HG03039 (cell line): ENCODE results near the gene DAZAP1.
"Not testable (repeated sequence)": the region's sequence is repeated elsewhere in the genome, so short reads cannot be mapped to it uniquely, and the experiment has no call there.

Experiments used
- ATAC-seq: cut with Tn5 transposase; IDR thresholded peaks from one replicate; pipeline ENCODE4 v1.9.1; 2021; ENCODE audit warnings: mild to moderate bottlenecking, moderate library complexity; ENCODE audit not compliant: unreplicated experiment

Gene DAZAP1

DNA sequence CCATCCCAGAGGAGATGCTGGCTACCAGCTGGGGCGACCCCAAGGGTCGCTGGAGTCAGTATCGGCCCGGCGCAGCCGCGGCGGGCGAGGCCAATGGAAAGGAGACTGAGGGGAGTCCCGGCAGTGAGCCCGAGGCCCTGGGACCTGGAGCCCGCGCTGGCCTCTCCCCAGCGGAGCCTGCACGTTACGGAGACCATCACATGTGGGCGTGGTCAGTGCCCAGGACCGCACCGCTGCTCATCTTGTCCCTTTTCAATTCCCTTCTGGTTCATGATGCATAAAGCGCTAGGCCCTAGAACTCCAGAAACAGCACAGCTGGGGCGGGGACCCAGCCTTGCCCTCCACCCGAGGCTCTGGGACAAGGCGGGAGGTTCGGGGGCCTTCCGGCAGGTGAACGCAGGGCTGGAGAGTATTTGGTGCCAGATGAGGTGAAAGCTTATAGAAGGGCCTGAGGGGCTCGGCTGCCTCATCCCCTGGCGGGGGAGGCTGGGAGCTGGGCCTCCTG is 63.7 kb downstream of the DAZAP1 start:
- ATAC-seq: no peak

DNA sequence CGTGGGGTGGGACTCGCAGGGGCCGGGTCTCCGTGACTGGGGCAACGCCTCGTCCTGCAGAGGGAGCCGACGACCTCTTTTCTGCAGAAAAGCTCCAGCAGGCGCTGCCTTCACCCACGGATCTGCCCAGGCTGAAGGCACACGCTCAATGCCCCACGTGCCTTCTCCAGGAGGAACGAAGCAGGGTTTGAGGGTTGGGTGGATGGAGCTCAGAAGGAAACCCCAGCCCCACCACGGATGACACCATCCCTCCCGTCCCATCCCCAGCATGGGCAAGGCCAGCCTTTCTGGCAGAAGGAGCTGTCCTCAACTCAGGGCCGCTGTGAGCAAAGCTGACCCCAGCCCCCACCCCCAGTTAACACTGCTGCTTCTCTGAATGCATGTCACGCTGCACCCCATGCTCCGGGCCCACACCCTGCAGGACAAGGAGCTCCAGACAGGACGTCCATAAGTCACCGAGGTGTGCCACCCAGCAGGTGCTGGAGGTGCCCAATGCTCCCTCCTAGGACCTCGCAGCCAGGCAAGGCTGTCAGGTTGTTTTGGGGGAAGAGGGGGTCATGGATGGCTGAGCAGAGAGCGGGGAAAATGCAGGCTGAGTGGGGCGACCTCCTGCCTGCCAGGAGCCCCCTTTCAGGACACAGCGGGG is 64.3 kb downstream of the DAZAP1 start:
- no peak for ATAC-seq

DNA sequence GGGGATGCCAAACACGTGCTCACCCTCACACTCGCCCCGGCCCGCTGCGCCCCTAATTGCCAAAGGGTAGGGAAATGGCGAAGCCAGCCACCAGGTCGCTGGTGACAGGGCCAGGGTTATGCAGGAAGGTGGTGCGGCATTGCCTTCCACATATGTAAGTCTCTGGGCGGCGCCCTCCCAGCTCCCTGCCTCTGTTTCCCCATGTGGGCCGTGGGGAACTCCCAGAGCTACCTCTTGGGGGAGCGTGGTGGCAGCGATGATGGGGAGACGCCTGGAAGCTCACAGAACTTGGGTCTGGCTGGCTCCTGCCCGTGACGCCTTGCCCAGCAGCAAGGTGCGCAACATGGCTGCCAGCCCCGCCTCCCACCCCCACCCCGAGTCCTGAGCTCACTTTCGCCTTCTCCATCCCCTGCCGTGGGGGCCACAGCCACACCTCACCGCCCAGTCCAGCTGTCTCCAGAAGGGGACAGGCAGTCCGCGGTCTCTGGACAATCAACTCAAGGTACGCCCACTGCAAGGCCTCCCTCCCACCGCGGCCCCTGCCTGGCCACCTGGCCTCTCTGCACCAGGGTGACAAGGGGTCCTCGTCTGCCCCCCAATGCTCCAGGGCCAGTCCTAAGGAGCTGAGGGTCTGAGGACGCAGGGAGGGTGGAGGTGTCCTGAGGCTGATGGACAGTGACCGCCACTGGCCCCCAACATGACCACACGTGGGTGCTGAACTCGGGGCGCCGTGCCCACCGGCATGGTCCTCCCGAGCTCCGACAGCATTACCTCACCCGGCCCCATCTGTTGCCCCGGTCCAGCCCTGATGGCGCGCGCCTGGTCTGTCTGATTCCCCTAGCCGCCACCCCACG is 65.1 kb downstream of the DAZAP1 start:
- ATAC-seq: no peak

DNA sequence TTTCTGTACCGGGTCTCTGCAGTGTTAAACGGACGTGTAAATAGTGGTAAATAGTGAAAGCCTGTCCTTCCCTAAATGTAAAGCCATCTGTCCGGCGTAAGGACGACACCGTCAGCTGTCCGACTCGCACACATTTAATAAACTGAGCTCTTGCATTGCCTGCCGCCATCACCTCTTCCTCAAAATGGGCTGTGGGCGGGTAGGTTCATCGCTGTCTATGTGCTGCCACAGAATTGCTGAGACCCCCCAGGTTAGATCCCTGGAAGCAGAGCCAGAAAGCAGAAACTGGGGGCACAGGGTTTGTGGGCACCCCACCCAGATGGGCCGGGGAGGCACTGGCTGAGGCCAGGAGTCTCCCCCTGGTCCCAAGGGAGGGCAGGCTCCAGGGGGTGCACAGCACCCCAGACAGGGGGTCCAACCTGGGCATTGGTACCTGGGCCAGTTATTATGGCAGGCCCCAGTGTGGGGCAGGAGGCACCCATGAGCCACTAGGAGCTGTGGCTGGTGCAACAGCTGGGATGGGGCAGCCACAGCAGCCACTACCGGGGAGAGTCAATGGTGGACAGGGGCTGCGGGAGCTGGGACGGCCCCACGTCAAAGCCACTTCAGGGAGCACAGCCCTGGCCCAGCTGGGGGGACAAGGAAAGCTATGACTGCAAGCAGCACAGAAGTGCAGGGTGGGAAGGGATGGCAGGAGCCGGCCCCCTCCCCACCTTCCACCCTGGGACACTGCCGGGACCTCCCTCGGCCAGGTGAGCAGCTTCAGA is 65.9 kb downstream of the DAZAP1 start:
- ATAC-seq: no peak

DNA sequence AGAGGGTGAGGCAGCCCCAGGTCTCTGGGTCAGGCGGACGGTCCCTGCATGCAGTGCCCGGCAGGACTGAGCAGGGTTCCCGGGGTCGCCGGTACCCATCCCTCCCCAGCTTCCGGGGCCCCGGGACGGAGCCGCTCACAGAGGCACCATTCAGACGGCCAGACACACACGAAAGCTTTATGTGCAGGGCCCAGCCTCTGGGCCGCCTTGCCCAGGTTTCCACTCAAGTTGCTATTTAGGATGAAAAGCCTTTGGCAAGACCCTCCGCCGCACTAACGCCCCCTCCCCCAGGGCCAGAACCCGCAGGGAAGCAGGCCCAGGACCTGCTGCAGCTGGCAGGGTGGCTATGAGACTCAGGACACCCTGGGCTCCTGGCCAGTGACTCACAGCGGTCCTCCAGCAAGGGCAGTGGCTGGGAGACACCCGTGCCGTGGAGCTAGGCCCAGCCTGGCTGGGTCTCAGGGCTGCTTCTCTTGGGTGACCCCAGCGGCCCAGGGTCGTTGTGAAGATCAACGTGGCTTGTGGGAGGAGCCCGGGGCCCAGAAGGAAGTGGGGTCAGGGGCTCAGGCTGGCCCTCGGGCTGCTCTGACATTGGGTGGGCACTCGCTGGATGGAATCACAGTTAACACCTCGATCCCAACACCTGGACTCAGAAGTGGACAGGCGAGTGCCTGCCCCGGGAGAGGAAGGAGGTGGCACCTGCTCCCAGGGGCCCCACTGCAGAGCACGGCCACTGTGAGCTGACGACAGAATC is 66.8 kb downstream of the DAZAP1 start:
- no peak for ATAC-seq

DNA sequence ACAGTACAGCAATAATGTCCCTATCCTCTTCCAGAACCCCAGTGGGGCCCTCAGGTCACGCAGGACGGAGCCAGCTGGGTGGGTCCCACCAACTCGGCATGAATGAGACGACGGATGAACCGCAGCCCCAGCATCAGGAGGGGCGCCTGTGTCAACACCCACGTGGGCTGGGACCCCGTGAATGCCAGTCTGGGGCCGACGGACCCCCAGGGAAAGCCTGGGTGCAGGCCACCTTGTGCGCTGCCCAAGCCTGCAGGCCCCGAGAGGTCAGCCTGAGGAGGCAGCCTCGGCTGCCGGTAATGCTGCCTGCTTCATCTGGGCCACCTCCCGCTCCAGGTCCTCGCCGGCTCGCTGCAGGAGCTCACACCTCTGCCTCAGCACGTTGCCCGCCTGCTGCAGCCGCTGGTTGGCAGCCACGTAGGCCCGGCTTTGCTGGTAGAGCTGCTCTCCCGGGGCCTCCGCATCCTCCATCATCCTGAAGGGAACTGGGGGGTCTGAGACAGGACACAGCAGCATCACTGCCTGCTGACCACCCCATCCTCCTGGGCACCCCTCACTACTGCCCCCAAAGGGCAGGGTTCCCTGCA is 67.5 kb downstream of the DAZAP1 start:
- ATAC-seq: no peak

DNA sequence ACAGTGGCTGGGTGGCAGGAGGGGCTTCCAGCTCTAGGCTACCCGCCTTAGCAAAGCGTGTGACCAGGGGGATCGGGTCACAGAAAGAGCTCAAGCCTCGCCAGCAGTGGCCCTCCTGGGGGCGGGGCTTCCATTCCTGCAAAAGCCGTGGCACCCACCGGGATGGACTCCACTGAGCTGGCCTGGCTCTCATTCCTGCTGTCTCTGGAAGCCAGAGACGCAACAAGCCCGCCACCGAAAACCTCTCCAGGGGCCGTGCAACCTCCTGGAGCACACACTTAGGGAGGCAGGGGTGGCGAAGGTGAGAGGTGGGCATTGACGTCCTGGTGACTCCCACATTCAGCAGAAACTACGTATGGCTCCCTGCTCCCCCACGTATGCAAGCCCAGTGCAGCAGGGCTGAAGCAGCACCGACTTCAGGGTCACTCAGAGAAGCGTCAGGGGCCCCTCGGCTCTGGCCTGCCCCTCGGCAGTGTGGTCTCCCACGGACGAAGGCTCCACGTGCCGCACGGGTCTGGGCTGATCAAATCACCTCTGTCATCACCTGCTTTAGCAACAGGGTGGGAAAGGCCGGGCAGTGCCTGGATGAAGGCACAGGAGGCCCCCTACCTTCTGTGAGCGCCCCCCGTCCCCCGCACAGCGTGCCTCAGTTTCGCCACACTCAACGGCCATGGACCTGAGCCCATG is 68.5 kb downstream of the DAZAP1 start:
- ATAC-seq: no peak

DNA sequence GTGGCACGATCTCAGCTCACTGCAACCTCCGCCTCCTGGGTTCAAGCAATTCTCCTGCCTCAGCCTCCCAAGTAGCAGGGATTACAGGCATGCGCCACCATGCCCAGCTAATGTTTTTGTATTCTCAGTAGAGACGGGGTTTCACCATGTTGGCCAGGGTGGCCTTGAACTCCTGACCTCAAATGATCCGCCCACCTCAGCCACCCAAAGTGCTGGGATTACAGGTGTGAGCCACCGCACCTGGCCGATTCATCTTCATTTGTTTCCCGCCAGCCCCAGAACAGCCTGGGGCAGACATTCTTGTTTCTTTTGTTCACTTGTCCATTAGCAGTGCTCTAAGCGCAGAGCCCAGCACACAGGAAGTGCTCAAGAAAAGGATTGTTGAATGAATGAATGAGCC is 69.7 kb downstream of the DAZAP1 start:
- not testable (repeated sequence) for ATAC-seq

DNA sequence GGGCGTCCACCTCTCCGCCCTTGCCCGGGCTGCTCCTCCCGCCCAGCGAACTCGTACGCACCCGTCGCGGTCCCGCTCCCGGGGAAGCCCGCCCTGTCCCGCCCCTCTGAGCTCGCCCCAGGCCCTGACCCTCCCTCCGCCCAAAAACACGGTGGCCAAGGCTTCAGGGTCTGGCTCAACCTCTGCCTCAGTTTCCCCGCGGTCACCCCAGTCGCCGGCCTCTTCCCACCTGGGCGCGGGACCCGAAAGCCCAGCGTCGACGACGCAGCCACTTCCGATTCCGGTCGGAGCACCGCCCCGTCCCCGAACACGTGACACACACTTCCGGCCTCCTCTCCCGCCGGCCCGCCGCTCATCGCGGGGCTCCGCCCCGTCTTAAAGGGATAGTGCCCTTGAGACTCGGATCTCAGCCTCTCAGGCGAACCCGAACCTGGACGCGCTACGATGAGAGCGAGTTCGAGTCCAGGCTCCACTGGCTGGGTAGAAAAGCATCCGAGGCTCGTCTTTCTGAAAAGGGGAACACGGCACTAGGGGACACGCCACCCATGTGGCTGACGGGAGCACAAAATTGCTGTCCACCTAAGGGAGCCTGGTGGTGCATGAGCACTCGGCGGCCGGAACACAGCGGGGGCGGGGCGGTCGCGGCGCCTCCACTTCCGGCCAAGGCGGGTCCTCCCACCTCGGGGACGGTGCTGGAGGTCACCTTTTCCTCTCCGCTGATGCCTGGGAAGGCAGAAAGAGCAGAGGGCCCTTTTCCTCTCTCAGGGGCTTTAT is 71.7 kb downstream of the DAZAP1 start, which contains the start of gene C19orf25:
C19orf25 (minus strand) TSS at position 282 of the 774 bp plus-strand sequence. CDS start 312 bp downstream, outside the sequence.
- peak; percentile 85 for ATAC-seq

DNA sequence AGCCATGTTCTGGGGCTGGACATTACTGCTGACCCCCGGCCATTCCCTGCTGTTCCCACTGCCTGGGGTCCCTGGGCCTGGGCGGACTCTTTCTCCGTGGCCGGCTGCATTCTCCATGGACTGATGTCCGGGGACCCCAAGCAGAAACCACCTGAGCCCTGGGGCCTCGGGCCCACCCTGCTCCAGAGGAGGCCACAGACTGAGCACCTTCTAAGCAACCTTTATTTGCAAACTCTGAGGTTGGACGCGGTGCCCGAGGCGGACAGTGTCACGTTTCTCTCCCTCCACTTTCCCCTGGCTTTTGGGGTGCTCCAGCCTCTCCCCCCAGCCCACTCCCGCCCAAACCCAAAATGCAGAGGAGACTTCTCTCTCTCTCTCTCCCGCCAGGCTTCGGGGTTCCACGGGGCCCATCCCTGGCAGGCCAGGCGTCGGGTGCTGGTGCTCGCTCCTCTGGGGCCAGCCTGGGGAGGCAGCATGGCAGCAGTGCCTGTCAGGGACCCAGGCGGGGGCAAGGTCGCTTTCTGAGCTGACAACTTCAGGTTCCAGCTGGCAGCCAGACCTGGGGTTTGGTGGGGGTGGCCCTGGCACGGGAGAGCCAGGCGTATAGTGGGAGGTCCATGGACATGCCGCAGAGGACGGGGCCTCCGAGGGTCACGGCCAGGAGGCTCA is 74.0 kb downstream of the DAZAP1 start:
- no peak for ATAC-seq

DNA sequence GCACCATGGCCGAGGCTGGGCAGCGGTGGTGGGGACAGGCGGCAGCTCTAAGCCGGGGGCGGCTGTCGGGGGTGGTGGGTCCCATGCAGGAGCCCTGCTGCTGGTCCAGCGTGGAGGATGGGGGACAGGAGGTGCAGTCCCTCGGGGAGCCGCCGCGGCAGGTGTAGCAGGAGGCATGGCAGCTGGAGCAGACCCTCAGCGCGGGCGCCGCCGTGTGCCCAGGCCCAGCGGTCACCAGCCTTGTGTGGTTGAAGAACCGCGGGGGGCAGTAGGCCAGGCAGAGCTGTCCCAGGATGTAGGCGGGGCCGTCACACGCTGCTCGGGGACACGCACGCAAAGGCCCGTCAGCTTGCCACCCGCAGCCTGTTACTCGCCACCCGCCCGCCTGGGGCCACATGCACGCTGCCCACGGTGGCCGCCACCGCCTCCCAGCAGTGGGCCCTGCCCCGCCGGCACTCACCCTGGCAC is 74.5 kb downstream of the DAZAP1 start:
- no peak for ATAC-seq

DNA sequence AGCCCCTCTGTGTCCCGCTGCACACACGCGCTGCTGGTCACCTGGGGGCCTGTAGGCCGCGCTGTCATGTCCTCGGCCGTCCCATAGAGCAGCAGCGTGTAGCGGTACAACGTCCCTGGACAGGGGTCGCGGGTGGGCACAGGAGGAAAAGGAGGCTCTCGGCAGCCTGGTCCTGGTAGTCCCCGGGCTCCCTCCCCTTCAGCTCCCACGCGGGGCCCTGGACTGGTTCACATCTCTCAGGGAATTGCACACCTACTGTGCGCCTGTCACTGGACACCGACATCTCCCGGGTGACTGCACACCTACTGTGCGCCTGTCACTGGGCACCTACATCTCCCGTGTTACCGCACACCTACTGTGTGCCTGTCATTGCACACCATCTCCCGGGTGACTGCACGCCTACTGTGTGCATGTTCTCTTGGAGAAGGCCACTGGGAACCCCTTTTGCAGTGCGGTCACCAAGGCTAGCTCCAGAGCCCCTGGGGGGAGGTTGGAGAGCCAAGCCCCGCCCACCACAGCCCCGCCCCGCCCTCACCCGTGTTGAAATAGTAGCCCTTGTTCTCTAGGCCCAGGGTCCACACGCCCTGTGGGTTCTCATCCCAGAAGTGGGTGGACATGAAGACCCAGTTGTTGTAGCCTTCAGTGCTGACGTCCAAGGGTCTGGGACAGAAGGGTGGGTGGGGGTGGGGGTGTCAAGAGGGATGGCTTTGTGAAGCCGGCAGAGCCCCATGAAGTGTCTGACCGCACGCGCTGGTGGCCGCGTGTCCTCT is 75.2 kb downstream of the DAZAP1 start:
- ATAC-seq: no peak

DNA sequence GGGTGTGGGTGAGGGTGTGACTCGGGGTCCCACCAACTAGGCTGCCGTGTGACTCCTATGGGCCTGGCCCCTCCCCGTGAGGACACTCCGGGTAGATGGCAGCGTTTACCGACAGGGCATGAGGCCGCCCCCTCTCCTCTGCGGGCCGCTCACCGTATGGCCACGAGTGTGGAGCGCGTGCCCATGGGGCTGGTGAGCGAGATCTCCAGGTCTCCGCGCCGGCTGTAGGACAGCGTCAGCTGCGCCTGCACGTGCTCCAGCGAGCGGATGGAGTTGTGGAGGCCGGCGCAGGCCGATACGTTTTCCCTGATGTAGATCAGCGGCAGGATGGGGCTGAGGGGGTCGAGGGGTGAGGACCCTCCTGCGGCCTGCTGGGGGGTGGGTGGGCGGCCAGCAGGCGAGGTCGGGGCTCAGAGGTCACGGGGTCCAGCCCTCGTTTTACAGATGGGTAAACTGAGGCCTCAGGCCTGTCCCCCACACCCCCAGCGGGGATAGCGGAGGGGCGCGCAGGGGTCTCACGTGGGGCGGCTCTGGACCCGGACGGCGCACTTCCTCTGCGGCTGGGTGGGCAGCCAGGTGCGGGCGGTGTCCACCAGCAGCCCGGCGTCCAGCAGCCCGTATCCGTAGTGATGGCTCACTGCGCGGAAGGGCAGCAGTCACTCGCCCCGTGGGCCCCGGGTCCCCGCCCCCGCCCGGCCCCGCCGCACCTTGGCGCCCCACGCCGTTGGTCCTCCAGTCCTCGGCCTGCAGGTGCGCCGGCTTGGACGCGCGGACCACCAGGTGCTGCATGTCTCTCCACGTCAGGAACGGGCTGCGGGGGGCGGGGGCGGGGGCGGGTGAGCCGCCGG is 76.0 kb downstream of the DAZAP1 start:
- no peak for ATAC-seq

DNA sequence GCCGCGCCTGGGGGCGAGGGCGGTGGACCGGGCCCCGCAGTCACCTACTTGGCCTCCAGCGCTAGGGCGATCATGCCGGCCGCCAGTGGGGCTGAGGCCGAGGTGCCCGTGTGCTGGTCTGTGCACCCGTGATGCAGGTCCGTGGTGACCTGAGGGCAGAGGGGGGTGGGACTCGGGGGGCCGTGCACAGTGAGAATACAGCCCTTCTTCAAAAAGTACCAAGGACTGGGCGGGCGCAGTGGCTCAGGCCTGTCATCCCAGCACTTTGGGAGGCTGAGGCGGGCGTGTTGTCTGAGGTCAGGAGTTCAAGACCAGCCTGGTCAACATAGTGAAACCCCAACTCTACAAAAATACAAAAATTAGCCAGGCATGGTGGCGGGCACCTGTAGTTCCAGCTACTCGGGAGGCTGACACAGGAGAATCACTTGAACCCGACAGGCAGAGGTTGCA is 76.6 kb downstream of the DAZAP1 start:
- no peak for ATAC-seq
